ENCODE data around the gene MUC3A. TPM values are rescaled to one million over a fixed set of nuclear protein-coding genes. Genes with fewer than 3 reads are reported as not detected.

MUC3A gene
- total RNA-seq, 1 donor from 2014 or later: 2.0 TPM

DNA sequence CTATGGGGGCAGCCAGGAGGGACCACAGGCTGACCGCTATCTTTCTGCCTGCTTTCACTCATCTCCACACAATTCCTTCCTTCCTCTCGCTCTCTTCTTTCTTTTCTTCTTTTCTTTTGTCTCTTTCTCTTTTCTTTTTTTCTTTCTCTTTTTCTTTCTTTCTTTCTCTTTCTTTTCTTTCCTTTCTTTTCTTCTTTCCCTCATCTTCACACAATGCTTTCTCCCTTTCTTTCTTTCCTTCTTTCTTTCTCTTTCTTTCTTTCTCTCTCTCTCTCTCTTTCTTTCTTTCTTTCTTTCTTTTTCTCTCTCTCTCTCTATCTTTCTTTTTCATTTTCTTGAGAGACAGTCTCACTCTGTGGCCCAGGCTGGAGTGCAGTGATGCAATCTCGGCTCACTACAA, 13.2 kb downstream of the MUC3A start:
- H3K36me3 Mint-ChIP-seq: no peaks in the 10 kb centered on the region
- TF ChIP-seq, protein P1, sequence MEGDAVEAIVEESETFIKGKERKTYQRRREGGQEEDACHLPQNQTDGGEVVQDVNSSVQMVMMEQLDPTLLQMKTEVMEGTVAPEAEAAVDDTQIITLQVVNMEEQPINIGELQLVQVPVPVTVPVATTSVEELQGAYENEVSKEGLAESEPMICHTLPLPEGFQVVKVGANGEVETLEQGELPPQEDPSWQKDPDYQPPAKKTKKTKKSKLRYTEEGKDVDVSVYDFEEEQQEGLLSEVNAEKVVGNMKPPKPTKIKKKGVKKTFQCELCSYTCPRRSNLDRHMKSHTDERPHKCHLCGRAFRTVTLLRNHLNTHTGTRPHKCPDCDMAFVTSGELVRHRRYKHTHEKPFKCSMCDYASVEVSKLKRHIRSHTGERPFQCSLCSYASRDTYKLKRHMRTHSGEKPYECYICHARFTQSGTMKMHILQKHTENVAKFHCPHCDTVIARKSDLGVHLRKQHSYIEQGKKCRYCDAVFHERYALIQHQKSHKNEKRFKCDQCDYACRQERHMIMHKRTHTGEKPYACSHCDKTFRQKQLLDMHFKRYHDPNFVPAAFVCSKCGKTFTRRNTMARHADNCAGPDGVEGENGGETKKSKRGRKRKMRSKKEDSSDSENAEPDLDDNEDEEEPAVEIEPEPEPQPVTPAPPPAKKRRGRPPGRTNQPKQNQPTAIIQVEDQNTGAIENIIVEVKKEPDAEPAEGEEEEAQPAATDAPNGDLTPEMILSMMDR (IDR thresholded peaks at IDR 0.05; ENCODE audit: unreplicated experiment): no peak
- H3K27me3 Mint-ChIP-seq (ENCODE audit: low read depth): peaks cover 46% of the 10 kb centered on the region
- H3K9me3 Mint-ChIP-seq: no peaks in the 10 kb centered on the region
- no peak for DNase-seq (ENCODE audit: low spot score in 2 of 2, unreplicated experiment in 2 of 2)
- H3K4me3 Mint-ChIP-seq: no peak overlapping the region
- H3K27ac Mint-ChIP-seq: no peak overlapping the region
- H3K4me1 Mint-ChIP-seq: peaks cover 8% of the 10 kb centered on the region

DNA sequence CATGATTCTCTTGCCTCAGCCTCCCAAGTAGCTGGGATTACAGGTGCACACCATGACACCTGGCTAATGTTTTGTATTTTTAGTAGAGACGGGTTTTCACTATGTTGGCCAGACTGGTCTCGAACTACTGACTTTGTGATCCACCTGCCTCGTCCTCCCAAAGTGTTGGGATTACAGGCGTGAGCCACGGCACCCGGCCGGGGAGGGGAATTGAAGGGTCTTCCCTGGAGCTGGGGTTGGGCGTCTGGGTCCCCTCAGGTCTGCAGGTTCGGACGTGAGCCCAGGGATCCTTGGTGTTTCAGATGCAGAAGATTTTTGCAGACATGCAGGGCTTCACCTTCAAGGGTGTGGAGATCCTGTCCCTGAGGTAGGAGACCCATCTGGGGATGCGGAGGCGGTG, 14.1 kb downstream of the MUC3A start:
- Mint-ChIP-seq H3K4me3 (no peak overlapping the region), H3K4me1 (peaks cover 10% of the 10 kb centered on the region), H3K9me3 (no peaks in the 10 kb centered on the region), H3K27me3 (ENCODE audit: low read depth) (peaks cover 55% of the 10 kb centered on the region), H3K27ac (no peak overlapping the region), H3K36me3 (no peaks in the 10 kb centered on the region)
- TF ChIP-seq, protein P1 (IDR thresholded peaks at IDR 0.05; ENCODE audit: unreplicated experiment): no peak
- no peak for DNase-seq (ENCODE audit: low spot score in 2 of 2, unreplicated experiment in 2 of 2)

DNA sequence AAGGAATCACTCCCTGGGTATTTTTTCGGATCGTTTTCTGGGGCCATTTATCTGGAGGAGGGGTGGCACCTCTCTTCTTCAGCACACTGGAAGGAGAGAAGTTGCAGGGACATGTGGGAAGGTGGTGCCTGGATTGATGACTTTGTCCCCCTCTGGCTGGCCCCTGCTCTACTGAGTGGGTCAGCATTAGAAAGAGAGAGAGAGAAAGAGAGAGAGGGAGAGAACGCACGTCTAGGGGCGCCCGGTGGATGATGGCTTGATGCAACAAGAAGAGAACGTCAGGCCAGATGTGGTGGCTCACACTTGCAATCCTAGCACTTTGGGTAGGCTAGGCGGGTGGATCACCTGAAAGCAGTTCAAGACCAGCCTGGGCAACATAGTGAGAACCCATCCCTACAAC, 14.5 kb downstream of the MUC3A start:
- no peak for DNase-seq (ENCODE audit: low spot score in 2 of 2, unreplicated experiment in 2 of 2)
- Mint-ChIP-seq H3K36me3 (no peaks in the 10 kb centered on the region), H3K4me1 (peaks cover 10% of the 10 kb centered on the region), H3K9me3 (no peaks in the 10 kb centered on the region), H3K27me3 (ENCODE audit: low read depth) (peaks cover 60% of the 10 kb centered on the region), H3K27ac (no peak overlapping the region), H3K4me3 (no peak overlapping the region)
- TF ChIP-seq, protein P1 (IDR thresholded peaks at IDR 0.05; ENCODE audit: unreplicated experiment): no peak

DNA sequence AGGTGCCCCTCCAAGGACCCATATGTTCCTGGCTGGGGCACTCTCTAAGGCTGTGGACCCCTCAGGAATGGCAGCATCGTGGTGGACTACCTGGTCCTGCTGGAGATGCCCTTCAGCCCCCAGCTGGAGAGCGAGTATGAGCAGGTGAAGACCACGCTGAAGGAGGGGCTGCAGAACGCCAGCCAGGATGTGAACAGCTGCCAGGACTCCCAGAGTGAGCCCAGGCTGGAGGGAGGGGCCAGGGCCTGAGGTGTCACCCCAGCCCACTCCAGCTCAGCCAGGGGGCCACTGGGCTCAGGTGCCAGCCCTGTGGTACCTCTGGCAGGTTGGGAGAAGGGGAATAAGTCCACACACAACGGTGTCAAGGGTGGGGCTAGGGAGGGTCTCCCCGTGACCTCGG, 15.3 kb downstream of the MUC3A start:
- Mint-ChIP-seq H3K27me3 (ENCODE audit: low read depth) (peaks cover 66% of the 10 kb centered on the region), H3K27ac (no peak overlapping the region), H3K9me3 (no peaks in the 10 kb centered on the region), H3K4me3 (no peak overlapping the region), H3K4me1 (peaks cover 10% of the 10 kb centered on the region), H3K36me3 (no peaks in the 10 kb centered on the region)
- DNase-seq (ENCODE audit: low spot score in 2 of 2, unreplicated experiment in 2 of 2): no peak
- TF ChIP-seq, protein P1 (IDR thresholded peaks at IDR 0.05; ENCODE audit: unreplicated experiment): no peak

DNA sequence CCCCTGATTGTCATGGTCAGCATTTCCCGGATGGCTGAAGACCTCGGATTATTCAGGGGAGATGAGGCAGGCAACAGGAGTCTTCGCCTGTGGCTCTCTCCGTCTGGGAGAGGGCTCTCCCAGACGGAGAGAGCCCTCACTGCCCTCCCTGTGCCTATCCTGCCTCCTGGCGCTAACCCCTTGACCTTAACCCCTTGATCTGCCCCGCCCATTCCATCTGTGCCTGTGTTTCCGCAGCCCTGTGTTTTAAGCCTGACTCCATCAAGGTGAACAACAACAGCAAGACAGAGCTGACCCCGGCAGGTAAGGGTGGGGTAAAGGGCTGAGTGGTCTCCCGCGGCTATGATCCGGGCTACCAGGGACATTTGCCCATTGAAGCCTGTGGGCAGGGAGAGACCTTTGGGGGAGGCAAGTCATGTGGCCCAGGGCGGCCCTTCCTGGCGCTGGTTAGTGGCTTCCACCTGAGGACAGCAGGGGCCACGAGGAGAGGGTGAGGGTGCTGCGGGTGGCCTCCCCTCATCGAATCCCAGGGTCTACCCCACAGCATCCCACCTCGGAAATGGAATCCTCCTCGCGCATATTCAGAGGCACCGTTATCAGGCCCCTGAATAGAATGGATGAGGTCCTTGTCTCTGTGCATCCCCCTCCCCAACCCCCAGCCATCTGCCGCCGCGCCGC, 15.8 kb downstream of the MUC3A start:
- H3K36me3 Mint-ChIP-seq: no peaks in the 10 kb centered on the region
- peaks cover 10% of the 10 kb centered on the region for H3K4me1 Mint-ChIP-seq
- TF ChIP-seq, protein P1 (IDR thresholded peaks at IDR 0.05; ENCODE audit: unreplicated experiment): no peak
- peaks cover 69% of the 10 kb centered on the region for H3K27me3 Mint-ChIP-seq (ENCODE audit: low read depth)
- no peak for DNase-seq (ENCODE audit: low spot score in 2 of 2, unreplicated experiment in 2 of 2)
- no peaks in the 10 kb centered on the region for H3K9me3 Mint-ChIP-seq
- peak overlapping the region; percentile 69 for H3K4me3 Mint-ChIP-seq
- no peak overlapping the region for H3K27ac Mint-ChIP-seq

All from mesothelial cell of epicardium (in vitro differentiated cells).